ENCODE measurements around the gene ARSA.

ARSA gene

DNA sequence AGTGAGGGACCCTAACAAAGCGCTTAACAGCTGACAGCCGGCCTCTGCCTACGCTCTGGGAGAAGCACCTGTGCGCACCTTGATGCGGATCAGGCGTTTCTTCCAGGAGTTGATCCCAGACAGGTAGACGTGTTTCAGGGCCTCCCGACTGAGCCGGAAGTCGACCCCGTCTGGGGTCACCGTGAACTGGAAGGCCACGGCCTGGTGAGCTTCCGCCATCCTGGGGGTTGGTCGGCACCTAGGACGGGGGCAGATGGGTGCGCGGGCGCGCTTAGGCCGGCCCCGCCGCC lies 50.3 kb downstream of the ARSA start:
- DNase-seq, result no peak

GRCh38 chr22:50576806-50577696 lies 50.9 kb downstream of the ARSA start:
- no peak for DNase-seq

- DNase-seq, result no peak
Measured at GRCh38 chr22:50576070-50576469, 51.9 kb downstream of the ARSA start.

DNA sequence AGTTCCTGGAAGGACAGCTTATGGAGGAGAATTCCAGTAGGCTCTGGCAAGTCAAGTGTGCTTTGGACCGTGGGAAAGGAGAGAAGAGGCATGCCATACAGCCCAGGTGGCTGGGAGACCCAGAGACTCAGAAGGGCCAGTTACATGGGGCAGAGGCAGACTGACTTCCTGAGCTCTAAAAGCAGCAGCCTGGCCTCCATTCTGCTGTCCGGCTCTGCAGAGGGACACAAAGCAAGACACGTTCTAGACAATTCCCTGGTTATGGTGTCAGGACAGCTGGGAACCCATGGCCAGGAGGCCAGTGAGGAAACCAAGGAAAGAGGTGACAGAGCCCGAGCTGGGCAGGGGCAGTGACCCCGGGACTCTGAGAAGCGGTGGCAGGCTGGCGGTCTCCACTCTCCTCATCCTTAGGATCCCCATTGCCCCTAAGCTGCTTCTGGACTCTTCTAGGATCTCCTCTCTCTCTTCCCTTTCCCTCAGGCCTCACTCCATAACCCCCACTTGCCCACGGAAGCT lies 52.5 kb downstream of the ARSA start:
- DNase-seq, result no peak
